Measurements from ENCODE around the gene HIP1.
"Not testable (repeated sequence)": the region's sequence is repeated elsewhere in the genome, so short reads cannot be mapped to it uniquely, and the experiment has no call there.

HIP1 gene

GRCh38 chr7:75485355-75485978 is 253.3 kb downstream of the HIP1 start:
- not testable (repeated sequence) for DNase-seq
